MM.1S (cell line): ENCODE data around the gene TULP3.

Experiments used
- CTCF ChIP-seq: fragments of 300-600 bp; sonication (generic); IDR thresholded peaks from 2 replicates; pipeline ENCODE4 v1.5.1; 2016; ENCODE audit warnings: antibody characterized with exemption, low read length, mixed read lengths
- EZH2 ChIP-seq: fragments of 300-600 bp; sonication (generic); optimal IDR thresholded peaks from 2 replicates; pipeline ENCODE3; 2017; ENCODE audit warnings: low read depth, mild to moderate bottlenecking, antibody characterized with exemption, low read length, mixed read lengths

DNA sequence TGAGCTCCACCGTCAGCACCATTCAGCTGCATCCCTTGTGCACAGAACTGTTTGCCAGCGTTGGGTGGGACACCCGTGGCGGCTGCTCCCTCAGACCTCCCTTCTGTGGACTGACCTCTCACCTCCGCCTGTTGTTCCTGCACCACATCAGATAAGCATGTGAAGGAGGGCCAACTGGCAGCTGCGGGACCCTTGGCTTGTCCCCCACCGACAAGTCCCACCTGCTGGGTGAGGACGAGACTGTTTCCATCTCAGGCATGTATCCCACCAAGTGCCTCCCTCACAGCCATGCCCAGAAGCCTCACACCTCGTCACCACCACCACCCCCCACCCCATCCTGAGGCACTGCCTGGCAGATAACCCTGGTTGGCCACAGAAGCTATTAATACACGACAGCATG, 49.9 kb downstream of the TULP3 start:
- no peak for TF ChIP-seq CTCF
- TF ChIP-seq EZH2 = no peak
